Measurements from ENCODE around the gene MBNL2. TPM values are rescaled to one million over a fixed set of nuclear protein-coding genes. Genes with fewer than 3 reads are reported as not detected.

Gene MBNL2
- total RNA-seq, 2 donors from 2014 or later: 28.2 to 61.8 TPM

GRCh38 chr13:97243915-97244781 lies 22.0 kb downstream of the MBNL2 start:
- DNase-seq: no peak
- Histone ChIP-seq H3K4me1 (no peaks in the 10 kb centered on the region), H3K9me3 (no peaks in the 10 kb centered on the region), H3K4me3 (no peak overlapping the region), H3K27ac (peak overlapping the region; percentile 51), H3K9ac (ENCODE audit: low read depth in 2 of 2, low read length in 2 of 2) (no peak overlapping the region), H3K27me3 (no peaks in the 10 kb centered on the region), H3K36me3 (no peaks in the 10 kb centered on the region)
- TF ChIP-seq CTCF (IDR thresholded peaks at IDR 0.05): no peak
- intact Hi-C loops (cut with DNase I): no loop called here

GRCh38 chr13:97245011-97245410 lies 22.9 kb downstream of the MBNL2 start:
- no peak for DNase-seq
- Histone ChIP-seq H3K9ac (ENCODE audit: low read depth in 2 of 2, low read length in 2 of 2) (no peak overlapping the region), H3K4me1 (no peaks in the 10 kb centered on the region), H3K27ac (no peak overlapping the region), H3K9me3 (no peaks in the 10 kb centered on the region), H3K4me3 (no peak overlapping the region), H3K27me3 (no peaks in the 10 kb centered on the region), H3K36me3 (no peaks in the 10 kb centered on the region)
- intact Hi-C loops (cut with DNase I): no loop called here
- TF ChIP-seq CTCF (IDR thresholded peaks at IDR 0.05): no peak

- TF ChIP-seq CTCF (IDR thresholded peaks at IDR 0.05): no peak
- no peaks in the 10 kb centered on the region for H3K27me3 ChIP-seq
- DNase-seq: no peak
- no peak overlapping the region for H3K4me3 ChIP-seq
- no peaks in the 10 kb centered on the region for H3K4me1 ChIP-seq
- H3K27ac ChIP-seq: no peak overlapping the region
- H3K9me3 ChIP-seq: no peaks in the 10 kb centered on the region
- no peaks in the 10 kb centered on the region for H3K36me3 ChIP-seq
- intact Hi-C loops (cut with DNase I): no loop called here
- no peak overlapping the region for H3K9ac ChIP-seq (ENCODE audit: low read depth in 2 of 2, low read length in 2 of 2)
Observed at GRCh38 chr13:97246596-97247158, 24.5 kb downstream of the MBNL2 start.

- no peak for DNase-seq
- no peaks in the 10 kb centered on the region for H3K27me3 ChIP-seq
- H3K27ac ChIP-seq: no peak overlapping the region
- H3K4me3 ChIP-seq: no peak overlapping the region
- no peaks in the 10 kb centered on the region for H3K9me3 ChIP-seq
- H3K4me1 ChIP-seq: no peaks in the 10 kb centered on the region
- intact Hi-C loops (cut with DNase I): no loop called here
- no peaks in the 10 kb centered on the region for H3K36me3 ChIP-seq
- no peak for TF ChIP-seq CTCF (IDR thresholded peaks at IDR 0.05)
- no peak overlapping the region for H3K9ac ChIP-seq (ENCODE audit: low read depth in 2 of 2, low read length in 2 of 2)
Observed at GRCh38 chr13:97248243-97248642, 26.1 kb downstream of the MBNL2 start.

- no peaks in the 10 kb centered on the region for H3K27me3 ChIP-seq
- H3K9me3 ChIP-seq: no peaks in the 10 kb centered on the region
- intact Hi-C loops (cut with DNase I): no loop called here
- no peak overlapping the region for H3K4me3 ChIP-seq
- H3K4me1 ChIP-seq: no peaks in the 10 kb centered on the region
- no peak for TF ChIP-seq CTCF (IDR thresholded peaks at IDR 0.05)
- no peaks in the 10 kb centered on the region for H3K36me3 ChIP-seq
- no peak overlapping the region for H3K27ac ChIP-seq
- no peak overlapping the region for H3K9ac ChIP-seq (ENCODE audit: low read depth in 2 of 2, low read length in 2 of 2)
- no peak for DNase-seq
Observed at GRCh38 chr13:97249093-97249795, 27.1 kb downstream of the MBNL2 start.
